B cell (primary cell): ENCODE data around the gene CGRRF1. TPM values are rescaled to one million over a fixed set of nuclear protein-coding genes. Genes with fewer than 3 reads are reported as not detected.

Source experiments
- ATAC-seq: fragments of 200-7000 bp; cut with Tn5 transposase; one replicate; pipeline ENCODE4 v1.10.0; 2021; ENCODE audit warnings: low read depth, mild to moderate bottlenecking, moderate number of reproducible peaks, moderate library complexity
- CTCF ChIA-PET: fragments of 350-600 bp; sonication (Branson Sonifier 250); formaldehyde crosslinking; loops from one replicate; lab custom pipeline; 2021; ENCODE audit warnings: antibody characterized with exemption, inconsistent platforms; lab: Charles Lee
- POLR2A ChIA-PET: fragments of 350-600 bp; sonication (Branson Sonifier 250); formaldehyde crosslinking; loops from one replicate; lab custom pipeline; 2021; ENCODE audit warnings: antibody characterized with exemption; lab: Charles Lee
- DNase-seq: peaks from one replicate; pipeline ENCODE4 v3.0.0; 2013
- H2AFZ ChIP-seq: 2 replicates; pipeline ENCODE4 v1.6.1; 2012; ENCODE audit warnings: mild to moderate bottlenecking, low read depth, low read length; ENCODE audit not compliant: insufficient read depth, poor library complexity, severe bottlenecking
- H3K27ac ChIP-seq, 2 donors: 1 replicate in 1 of 2; 2 replicates in 1 of 2; pipeline ENCODE4 v1.5.1; 2012 to 2013; ENCODE audit warnings: low read length in 2 of 2, mild to moderate bottlenecking in 2 of 2, moderate library complexity in 1 of 2
- H3K27me3 ChIP-seq, 4 experiments: fragments of 200-600 bp in 1 of 4; sonication (generic) in 1 of 4; replicated peaks in 1 of 4; 1 replicate in 2 of 4; 2 replicates in 2 of 4; pipeline versions ENCODE4 v1.6.1 to v1.7.0; 2013 to 2016; ENCODE audit warnings: low read length in 3 of 4, mild to moderate bottlenecking in 2 of 4, mixed read lengths in 1 of 4, moderate library complexity in 1 of 4; ENCODE audit not compliant: insufficient read depth in 4 of 4, control insufficient read depth in 3 of 4; ENCODE audit errors: control extremely low read depth in 1 of 4
- H3K36me3 ChIP-seq, 2 experiments: replicated peaks in 1 of 2; 1 replicate in 1 of 2; 2 replicates in 1 of 2; pipeline versions ENCODE4 v1.6.1 to v1.7.1; 2013; ENCODE audit warnings: low read length in 1 of 2; ENCODE audit not compliant: insufficient read depth in 2 of 2, control insufficient read depth in 1 of 2; ENCODE audit errors: control extremely low read depth in 1 of 2, extremely low read depth in 1 of 2
- H3K4me1 ChIP-seq, 2 donors: fragments of 200-600 bp in 1 of 2; sonication (generic) in 1 of 2; 1 replicate in 1 of 2; 2 replicates in 1 of 2; pipeline versions ENCODE4 v1.5.1 to v1.6.1; 2013 to 2017; ENCODE audit warnings: low read length in 2 of 2; ENCODE audit not compliant: control insufficient read depth in 2 of 2, insufficient read depth in 2 of 2
- H3K4me2 ChIP-seq: replicated peaks from 2 replicates; pipeline ENCODE3; 2012; ENCODE audit warnings: mild to moderate bottlenecking, low read depth, low read length; ENCODE audit not compliant: poor library complexity, severe bottlenecking
- H3K4me3 ChIP-seq, 5 experiments: fragments of 200-600 bp in 1 of 5; sonication (generic) in 1 of 5; 1 replicate in 3 of 5; 2 replicates in 2 of 5; pipeline versions ENCODE4 v1.5.1 to v1.7.0; 2011 to 2016; ENCODE audit warnings: low read length in 4 of 5, mild to moderate bottlenecking in 4 of 5, low read depth in 2 of 5, control low read depth in 1 of 5, moderate library complexity in 1 of 5; ENCODE audit not compliant: insufficient read depth in 1 of 5; ENCODE audit errors: control extremely low read depth in 1 of 5, extremely low read depth in 1 of 5
- H3K79me2 ChIP-seq: fragments of 200-600 bp; sonication (generic); one replicate; pipeline ENCODE4 v1.6.0; 2016; ENCODE audit warnings: low read length; ENCODE audit not compliant: control insufficient read depth, insufficient read depth
- H3K9ac ChIP-seq: fragments of 200-600 bp; sonication (generic); 2 replicates; pipeline ENCODE4 v1.6.1; 2017; ENCODE audit warnings: mild to moderate bottlenecking, low read length, moderate library complexity
- H3K9me3 ChIP-seq, 3 donors: one replicate each; pipeline versions ENCODE4 v1.6.1 to v1.7.1; 2013; ENCODE audit warnings: low read length in 2 of 3; ENCODE audit not compliant: control insufficient read depth in 2 of 3, insufficient read depth in 1 of 3; ENCODE audit errors: control extremely low read depth in 1 of 3
- H4K20me1 ChIP-seq: 2 replicates; pipeline ENCODE4 v1.6.0; 2012; ENCODE audit warnings: mild to moderate bottlenecking, low read length; ENCODE audit not compliant: insufficient read depth, control insufficient read depth, poor library complexity, severe bottlenecking
- H3K27ac Mint-ChIP-seq: one replicate; pipeline ENCODE4 v1.8.0; 2021; ENCODE audit warnings: mixed read lengths
- H3K27me3 Mint-ChIP-seq: one replicate; pipeline ENCODE4 v1.8.0; 2021; ENCODE audit warnings: mixed read lengths
- H3K4me1 Mint-ChIP-seq: one replicate; pipeline ENCODE4 v1.8.0; 2021; ENCODE audit warnings: mixed read lengths
- H3K4me3 Mint-ChIP-seq: one replicate; pipeline ENCODE4 v1.8.0; 2021; ENCODE audit warnings: mixed read lengths
- H3K9me3 Mint-ChIP-seq: one replicate; pipeline ENCODE4 v1.8.0; 2022; ENCODE audit warnings: mixed read lengths; ENCODE audit not compliant: insufficient read depth
- CTCF ChIP-seq: fragments of 200-600 bp; IDR thresholded peaks from one replicate; pipeline ENCODE4 v1.8.0; 2022; ENCODE audit warnings: antibody characterized with exemption, mild to moderate bottlenecking
- EZH2 ChIP-seq: IDR thresholded peaks from 2 replicates; pipeline ENCODE4 v1.6.1; 2012; ENCODE audit warnings: borderline replicate concordance, low read depth, mild to moderate bottlenecking, moderate library complexity, low read length; ENCODE audit not compliant: insufficient read depth, poor library complexity, severe bottlenecking
- WGBS: methylation state at CpG from one replicate; pipeline ENCODE4 v1.1.5; 2013; ENCODE audit warnings: missing lambda C conversion rate; ENCODE audit not compliant: insufficient coverage; 5-methylcytosine and 5-hydroxymethylcytosine counted together
- intact Hi-C: fragments of 100-400 bp; cut with micrococcal nuclease; formaldehyde crosslinking; loops from one replicate; pipeline ENCODE4 v1.10.0; 2022
- polyA plus RNA-seq: library from polyadenylated mRNA; depleted of rRNA; stranded (reverse); fragments of >200 nt; gene quantifications from 2 replicates; pipeline ENCODE4 v1.2.3, GENCODE V29; 2012
- total RNA-seq, 2 donors: library from RNA; stranded (reverse); fragments of 120-200 nt in 1 of 2; gene quantifications; 1 replicate in 1 of 2; 2 replicates in 1 of 2; pipeline versions ENCODE4 v1.2.3 to v1.2.4, GENCODE V29; 2013 to 2022

Gene CGRRF1
- total and polyA plus RNA-seq, 2 donors (not counting 1 experiment from before 2014, with no cell fraction given): 10.0 to 15.8 TPM

GRCh38 chr14:54515670-54516069, 6.0 kb downstream of the CGRRF1 start:
- DNase-seq: no peak
- H3K9me3 Mint-ChIP-seq: peaks cover 5% of the 10 kb centered on the region
- Histone ChIP-seq H3K27me3 (no peaks in the 10 kb centered on the region), H3K9ac (no peak overlapping the region), H3K9me3 (peaks cover 0 to 10% (median 6%) of the 10 kb centered on the region in 3 donors), H2AFZ (no peak overlapping the region), H3K36me3 (peaks cover 0 to 2% of the 10 kb centered on the region in 2 experiments), H3K4me2 (no peak overlapping the region), H3K4me3 (no peak overlapping the region), H3K79me2 (peaks cover 88% of the 10 kb centered on the region), H3K4me1 (peaks cover 9 to 17% of the 10 kb centered on the region in 2 donors), H3K27ac (no peak overlapping the region), H4K20me1 (peaks cover 9% of the 10 kb centered on the region)
- H3K27ac Mint-ChIP-seq: no peak overlapping the region
- H3K4me1 Mint-ChIP-seq: peaks cover 34% of the 10 kb centered on the region
- intact Hi-C loops: no loop called here
- no CpG with 5 or more reads among the region's 1 CpG for WGBS
- ATAC-seq: no peak
- ChIA-PET CTCF (no interaction called here), POLR2A (no interaction called here)
- TF ChIP-seq EZH2 (no peak), CTCF (no peak)
- no peak overlapping the region for H3K4me3 Mint-ChIP-seq
- H3K27me3 Mint-ChIP-seq: no peaks in the 10 kb centered on the region

- no CpG with 5 or more reads among the region's 1 CpG for WGBS
- H3K4me1 ChIP-seq: peaks cover under 1 to 8% of the 10 kb centered on the region in 2 donors
- no peak for TF ChIP-seq CTCF
- ChIA-PET POLR2A (no interaction called here), CTCF (interaction anchor here (1.7 kb wide), 1 partner anchor 257 kb away, joined by 5 read pairs; no protein-coding TSS in a partner anchor)
- H2AFZ ChIP-seq: no peak overlapping the region
- no peaks in the 10 kb centered on the region for H3K27me3 ChIP-seq
- H3K4me1 Mint-ChIP-seq: peaks cover 25% of the 10 kb centered on the region
- peaks cover 6% of the 10 kb centered on the region for H4K20me1 ChIP-seq
- no peak overlapping the region for H3K4me3 Mint-ChIP-seq
- H3K36me3 ChIP-seq: peaks cover 0 to 2% of the 10 kb centered on the region in 2 experiments
- intact Hi-C loops: no loop called here
- DNase-seq (no peak), ATAC-seq (no peak)
- no peak overlapping the region for H3K4me3 ChIP-seq
- H3K9me3 ChIP-seq: peaks cover 0 to 10% (median 6%) of the 10 kb centered on the region in 3 donors
- H3K27ac ChIP-seq: no peak overlapping the region
- peaks cover 78% of the 10 kb centered on the region for H3K79me2 ChIP-seq
- H3K9ac ChIP-seq: no peak overlapping the region
- H3K27me3 Mint-ChIP-seq: no peaks in the 10 kb centered on the region
- no peak overlapping the region for H3K4me2 ChIP-seq
- no peak overlapping the region for H3K27ac Mint-ChIP-seq
- peaks cover 5% of the 10 kb centered on the region for H3K9me3 Mint-ChIP-seq
Measured at GRCh38 chr14:54516709-54517108, 7.0 kb downstream of the CGRRF1 start.
